GM20431 (cell line): ENCODE measurements around the gene SLC25A3.
"Not testable (repeated sequence)": the region's sequence is repeated elsewhere in the genome, so short reads cannot be mapped to it uniquely, and the experiment has no call there.

Experiments
- in situ Hi-C: fragments of 300-500 bp; cut with MseI, MboI; formaldehyde crosslinking; loops from one replicate; pipeline ENCODE4 v1.15.0; 2020; ENCODE audit warnings: low sequenced_read_pairs; ENCODE audit not compliant: unreplicated experiment

The SLC25A3 gene

GRCh38 chr12:98593351-98594049 is at the start of gene SLC25A3:
Gene SLC25A3, plus strand, starts transcription at chr12:98593686. Its CDS starts 293 bp downstream, at chr12:98593979.
- in situ Hi-C loops, result no loop called here

- in situ Hi-C loops, result no loop called here
These were observed 49.8 kb upstream of the SLC25A3 start for GRCh38 chr12:98543701-98544100.

GRCh38 chr12:98544751-98545150 is 48.7 kb upstream of the SLC25A3 start:
- in situ Hi-C loops, result no loop called here

- in situ Hi-C loops, result no loop called here
These were observed 43.9 kb upstream of the SLC25A3 start for GRCh38 chr12:98549371-98550110.

GRCh38 chr12:98551787-98552186 is 41.7 kb upstream of the SLC25A3 start:
- in situ Hi-C loops, result no loop called here

GRCh38 chr12:98558097-98558496 is 35.4 kb upstream of the SLC25A3 start:
- in situ Hi-C loops, result not testable (repeated sequence)

- in situ Hi-C loops, result no loop called here
These were observed 33.8 kb upstream of the SLC25A3 start for GRCh38 chr12:98559666-98560065.

GRCh38 chr12:98561846-98562245 is 31.6 kb upstream of the SLC25A3 start:
- in situ Hi-C loops, result no loop called here

GRCh38 chr12:98572010-98572409 is 21.5 kb upstream of the SLC25A3 start:
- in situ Hi-C loops, result no loop called here

- in situ Hi-C loops, result no loop called here
These were observed 19.4 kb upstream of the SLC25A3 start for GRCh38 chr12:98574110-98574509.

- in situ Hi-C loops, result no loop called here
These were observed 18.5 kb upstream of the SLC25A3 start for GRCh38 chr12:98575013-98575412.

GRCh38 chr12:98576795-98577194 is 16.7 kb upstream of the SLC25A3 start:
- in situ Hi-C loops, result not testable (repeated sequence)

- in situ Hi-C loops, result no loop called here
These were observed 15.1 kb upstream of the SLC25A3 start for GRCh38 chr12:98578392-98578791.

GRCh38 chr12:98578821-98579220 is 14.7 kb upstream of the SLC25A3 start:
- in situ Hi-C loops, result no loop called here

- in situ Hi-C loops, result no loop called here
These were observed 14.1 kb upstream of the SLC25A3 start for GRCh38 chr12:98579347-98579746.

- in situ Hi-C loops, result no loop called here
These were observed 13.7 kb upstream of the SLC25A3 start for GRCh38 chr12:98579835-98580234.

- in situ Hi-C loops, result no loop called here
These were observed 12.8 kb upstream of the SLC25A3 start for GRCh38 chr12:98580695-98581094.

GRCh38 chr12:98581101-98581500 is 12.4 kb upstream of the SLC25A3 start:
- in situ Hi-C loops, result no loop called here

GRCh38 chr12:98582093-98582492 is 11.4 kb upstream of the SLC25A3 start:
- in situ Hi-C loops, result no loop called here

- in situ Hi-C loops, result no loop called here
These were observed 6.4 kb upstream of the SLC25A3 start for GRCh38 chr12:98587084-98587483.

- in situ Hi-C loops, result no loop called here
These were observed 2.3 kb upstream of the SLC25A3 start for GRCh38 chr12:98591209-98591608.
